HFF-Myc (cell line): ENCODE data around the gene POMT2.

ENCODE experiments used
- DNase-seq: peaks from one replicate; pipeline ENCODE4 v3.0.0-alpha.2; 2011; ENCODE audit warnings: low read depth; ENCODE audit errors: extremely low read depth
- H3K4me3 ChIP-seq: replicated peaks from 2 replicates; pipeline ENCODE4 v1.5.1; 2011; ENCODE audit warnings: low read depth, mild to moderate bottlenecking, control low read depth, low read length
- CTCF ChIP-seq: IDR thresholded peaks from 2 replicates; pipeline ENCODE4 v1.5.1; 2012; ENCODE audit warnings: mild to moderate bottlenecking, low read depth, low read length, control low read depth; ENCODE audit errors: missing control alignments

Gene POMT2

DNA sequence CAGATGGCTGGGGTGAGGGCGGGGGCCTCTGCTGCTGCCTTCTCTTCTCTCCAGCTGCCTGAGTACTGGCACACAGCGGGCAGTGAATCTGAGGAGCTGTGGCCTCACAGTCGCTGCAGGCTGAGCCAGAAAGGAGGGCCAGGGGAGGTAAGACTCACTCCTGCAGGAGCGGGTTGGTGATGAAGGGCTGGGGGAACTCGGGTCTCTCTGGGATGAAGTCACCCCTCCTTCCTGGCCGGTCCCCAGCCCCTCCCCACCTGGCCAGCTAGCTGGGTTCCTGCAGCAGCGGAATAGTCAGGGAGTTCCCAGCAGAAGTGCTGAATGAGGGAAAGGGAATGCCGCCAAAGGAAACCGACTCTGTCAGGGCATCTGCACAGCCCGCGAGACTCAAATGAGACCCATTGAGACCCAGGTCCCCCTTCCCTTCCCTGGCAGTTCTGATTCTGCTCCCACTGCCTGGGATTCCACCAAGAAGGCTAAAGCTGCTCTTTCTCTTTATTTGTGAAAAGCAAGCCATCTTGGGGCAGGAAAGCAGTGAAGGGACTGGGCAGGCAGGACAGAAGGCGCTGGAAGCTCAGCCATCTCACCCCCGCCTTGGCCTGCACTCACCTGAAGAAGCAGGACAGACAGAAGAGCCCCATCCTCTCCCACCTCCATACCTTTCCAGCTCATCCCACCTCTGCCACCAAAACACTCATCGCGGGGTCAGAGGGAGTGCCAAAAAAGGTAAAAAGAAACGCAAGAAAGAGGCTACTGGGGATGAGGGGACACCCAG lies 54.9 kb downstream of the POMT2 start:
- DNase-seq: no peak
- H3K4me3 ChIP-seq: no peak overlapping the region
- TF ChIP-seq CTCF: no peak

DNA sequence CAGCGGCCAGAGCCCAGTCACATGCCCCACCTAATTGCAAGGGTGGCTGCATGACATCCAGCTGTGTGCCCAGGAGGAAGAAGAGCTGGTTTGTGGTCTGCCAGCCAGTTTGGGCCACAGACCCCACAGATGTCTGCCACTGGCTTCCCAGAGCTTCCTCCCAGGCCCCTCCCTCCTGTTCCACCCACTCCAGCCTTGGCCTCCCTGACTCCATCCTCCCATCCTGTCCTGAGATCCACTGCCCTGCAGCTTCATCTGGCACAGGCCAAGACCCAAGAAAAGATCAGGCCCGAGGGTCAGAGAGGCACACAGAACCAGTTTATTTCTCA lies 55.5 kb downstream of the POMT2 start:
- no peak overlapping the region for H3K4me3 ChIP-seq
- no peak for DNase-seq
- no peak for TF ChIP-seq CTCF

- TF ChIP-seq CTCF: no peak
- no peak for DNase-seq
- H3K4me3 ChIP-seq: no peak overlapping the region
These were observed 56.1 kb downstream of the POMT2 start for GRCh38 chr14:77264466-77265186.

DNA sequence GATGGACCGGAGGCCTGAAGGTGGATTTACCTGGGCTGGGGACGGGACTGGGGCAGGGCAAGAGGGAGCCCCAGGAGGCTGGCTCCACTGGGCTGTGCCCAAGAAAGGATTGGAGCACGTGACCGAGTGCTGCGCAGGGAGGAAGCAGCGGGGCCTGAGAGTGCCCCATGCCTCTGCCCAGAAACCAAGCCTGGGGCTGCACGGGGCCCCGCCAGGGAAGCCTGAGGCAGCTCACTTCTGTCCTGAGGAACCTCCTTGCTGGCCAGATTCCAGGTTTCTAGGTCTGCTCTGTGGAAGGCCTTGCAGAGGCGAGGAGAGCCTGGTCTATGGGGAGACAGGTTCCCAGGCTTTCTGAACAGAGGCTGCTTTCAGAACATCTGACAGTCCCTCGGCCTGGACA lies 60.1 kb downstream of the POMT2 start:
- no peak for DNase-seq
- TF ChIP-seq CTCF: no peak
- H3K4me3 ChIP-seq: no peak overlapping the region

GRCh38 chr14:77260199-77260598 lies 60.5 kb downstream of the POMT2 start:
- TF ChIP-seq CTCF: no peak
- no peak overlapping the region for H3K4me3 ChIP-seq
- no peak for DNase-seq

- DNase-seq: no peak
- no peak overlapping the region for H3K4me3 ChIP-seq
- TF ChIP-seq CTCF: no peak
These were observed 61.5 kb downstream of the POMT2 start for GRCh38 chr14:77259025-77259715.
